Mammary epithelial cell (primary cell): ENCODE measurements around the gene APOBEC3H.

ENCODE experiments used
- EZH2 ChIP-seq: IDR thresholded peaks from 2 replicates; pipeline ENCODE4 v1.6.1; 2012; ENCODE audit warnings: low read length, inconsistent platforms, borderline replicate concordance
- TF ChIP-seq, protein P1 (sequence below), 2 donors: IDR thresholded peaks in 1 of 2; conservative IDR thresholded peaks in 1 of 2; 2 replicates each; pipeline ENCODE4 v1.5.1; 2011 to 2012; ENCODE audit warnings: inconsistent platforms in 2 of 2, low read length in 2 of 2, mild to moderate bottlenecking in 2 of 2, control low read depth in 1 of 2, low read depth in 1 of 2; ENCODE audit not compliant: insufficient read depth in 1 of 2; ENCODE audit errors: extremely low read depth in 1 of 2

DNA sequence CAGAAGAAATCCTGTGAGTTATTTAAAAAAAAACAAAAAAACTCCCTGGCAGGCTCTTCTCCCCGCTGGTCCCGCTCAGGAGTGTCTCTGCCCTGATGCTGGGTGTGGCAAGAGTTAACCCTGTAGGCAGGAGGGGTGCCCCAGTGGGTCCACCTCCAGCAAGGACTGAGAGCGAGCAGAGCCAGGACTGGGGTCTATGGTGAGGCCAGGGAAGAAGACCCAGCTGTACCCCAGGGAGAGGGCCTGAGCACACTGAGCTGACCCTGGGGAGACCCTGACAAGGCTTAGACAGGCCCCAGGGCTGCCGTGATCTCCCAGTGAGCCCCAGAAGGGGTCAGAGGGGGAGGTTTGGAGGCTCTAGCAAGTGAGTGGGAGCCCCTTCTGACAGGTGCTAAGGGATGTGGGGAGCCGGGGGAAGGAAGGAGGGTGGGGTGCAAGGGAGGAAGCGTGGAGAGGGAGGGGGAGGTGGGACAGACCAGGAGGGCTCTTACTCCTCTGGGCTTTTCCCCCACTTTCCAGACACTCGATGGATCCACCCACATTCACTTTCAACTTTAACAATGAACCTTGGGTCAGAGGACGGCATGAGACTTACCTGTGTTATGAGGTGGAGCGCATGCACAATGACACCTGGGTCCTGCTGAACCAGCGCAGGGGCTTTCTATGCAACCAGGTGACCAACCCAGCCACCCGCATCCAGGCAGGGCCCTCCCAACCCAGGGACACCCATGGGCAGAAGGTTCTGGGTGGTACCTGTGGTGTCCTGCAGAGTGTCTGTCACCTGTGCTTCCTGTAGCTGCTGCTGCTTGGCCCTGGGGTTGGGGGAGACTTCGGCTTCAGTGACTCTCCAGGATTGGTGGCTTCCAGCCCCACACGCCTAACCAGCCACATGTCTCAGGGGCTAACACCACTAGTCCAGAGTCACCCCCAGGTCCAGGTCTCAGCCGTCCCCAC lies 13.6 kb upstream of the APOBEC3H start:
- TF ChIP-seq EZH2, result no peak
- TF ChIP-seq, protein P1, sequence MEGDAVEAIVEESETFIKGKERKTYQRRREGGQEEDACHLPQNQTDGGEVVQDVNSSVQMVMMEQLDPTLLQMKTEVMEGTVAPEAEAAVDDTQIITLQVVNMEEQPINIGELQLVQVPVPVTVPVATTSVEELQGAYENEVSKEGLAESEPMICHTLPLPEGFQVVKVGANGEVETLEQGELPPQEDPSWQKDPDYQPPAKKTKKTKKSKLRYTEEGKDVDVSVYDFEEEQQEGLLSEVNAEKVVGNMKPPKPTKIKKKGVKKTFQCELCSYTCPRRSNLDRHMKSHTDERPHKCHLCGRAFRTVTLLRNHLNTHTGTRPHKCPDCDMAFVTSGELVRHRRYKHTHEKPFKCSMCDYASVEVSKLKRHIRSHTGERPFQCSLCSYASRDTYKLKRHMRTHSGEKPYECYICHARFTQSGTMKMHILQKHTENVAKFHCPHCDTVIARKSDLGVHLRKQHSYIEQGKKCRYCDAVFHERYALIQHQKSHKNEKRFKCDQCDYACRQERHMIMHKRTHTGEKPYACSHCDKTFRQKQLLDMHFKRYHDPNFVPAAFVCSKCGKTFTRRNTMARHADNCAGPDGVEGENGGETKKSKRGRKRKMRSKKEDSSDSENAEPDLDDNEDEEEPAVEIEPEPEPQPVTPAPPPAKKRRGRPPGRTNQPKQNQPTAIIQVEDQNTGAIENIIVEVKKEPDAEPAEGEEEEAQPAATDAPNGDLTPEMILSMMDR (conservative IDR thresholded peaks at IDR 0.05 in 1 of 2, IDR thresholded peaks at IDR 0.05 in 1 of 2; ENCODE audit: extremely low read depth in 1 of 2, insufficient read depth in 1 of 2, low read depth in 1 of 2, low read length in 2 of 2), result no peak
